Hepatocyte (in vitro differentiated cells): ENCODE measurements around the gene GYG1. TPM values are rescaled to one million over a fixed set of nuclear protein-coding genes. Genes with fewer than 3 reads are reported as not detected.

Experiments
- DNase-seq: peaks from one replicate; pipeline ENCODE4 v3.0.0-alpha.2; 2016; ENCODE audit warnings: low spot score
- H2AFZ ChIP-seq: fragments of 200-600 bp; sonication (generic); 2 replicates; pipeline ENCODE4 v1.6.0; 2016; ENCODE audit warnings: antibody characterized with exemption, mild to moderate bottlenecking
- H3K27ac ChIP-seq: fragments of 200-600 bp; sonication (generic); 2 replicates; pipeline ENCODE4 v1.5.1; 2016; ENCODE audit warnings: mild to moderate bottlenecking
- H3K27me3 ChIP-seq: fragments of 200-600 bp; sonication (generic); 2 replicates; pipeline ENCODE4 v1.6.1; 2016
- H3K36me3 ChIP-seq: fragments of 200-600 bp; sonication (generic); replicated peaks from 2 replicates; pipeline ENCODE4 v1.5.1; 2016; ENCODE audit warnings: low read depth; ENCODE audit not compliant: insufficient read depth
- H3K4me1 ChIP-seq: fragments of 200-600 bp; sonication (generic); 2 replicates; pipeline ENCODE4 v1.5.1; 2016; ENCODE audit warnings: mild to moderate bottlenecking, moderate library complexity; ENCODE audit not compliant: insufficient read depth
- H3K4me2 ChIP-seq: fragments of 200-600 bp; sonication (generic); 2 replicates; pipeline ENCODE4 v1.6.0; 2016
- H3K4me3 ChIP-seq: fragments of 200-600 bp; sonication (generic); 2 replicates; pipeline ENCODE4 v1.5.1; 2016; ENCODE audit warnings: mild to moderate bottlenecking
- H3K79me2 ChIP-seq: fragments of 200-600 bp; sonication (generic); 2 replicates; pipeline ENCODE4 v1.6.0; 2017; ENCODE audit warnings: mild to moderate bottlenecking
- H3K9me2 ChIP-seq: fragments of 200-600 bp; sonication (generic); replicated peaks from 2 replicates; pipeline ENCODE4 v1.6.0; 2017; ENCODE audit warnings: mild to moderate bottlenecking; ENCODE audit not compliant: insufficient read depth
- H3K9me3 ChIP-seq: fragments of 200-600 bp; sonication (generic); 2 replicates; pipeline ENCODE4 v1.5.1; 2016; ENCODE audit warnings: low read depth, mild to moderate bottlenecking
- H4K20me1 ChIP-seq: fragments of 200-600 bp; sonication (generic); 2 replicates; pipeline ENCODE4 v1.6.0; 2016; ENCODE audit warnings: mild to moderate bottlenecking; ENCODE audit not compliant: insufficient read depth, poor library complexity, severe bottlenecking
- EZH2 ChIP-seq: fragments of 200-600 bp; sonication (generic); IDR thresholded peaks from 2 replicates; pipeline ENCODE4 v1.6.1; 2016; ENCODE audit warnings: antibody characterized with exemption, mild to moderate bottlenecking, borderline replicate concordance
- EZH2phosphoT487 ChIP-seq: fragments of 200-600 bp; sonication (generic); IDR thresholded peaks from one replicate; pipeline ENCODE4 v1.6.1; 2018; ENCODE audit warnings: antibody characterized with exemption, mild to moderate bottlenecking, low read depth, moderate library complexity; ENCODE audit not compliant: unreplicated experiment, severe bottlenecking
- WGBS: methylation state at CpG from one replicate; pipeline ENCODE4 v1.1.6; 2016; ENCODE audit warnings: low lambda C conversion rate; ENCODE audit errors: missing lambda C conversion rate; 5-methylcytosine and 5-hydroxymethylcytosine counted together
- polyA plus RNA-seq: library from polyadenylated mRNA; unstranded; fragments of >200 nt; fragmentation: Nextera tagmentation; extraction: Ambion mirVana; gene quantifications from 2 replicates; pipeline ENCODE4 v1.2.1, GENCODE V29; 2016
- total RNA-seq: library from RNA; depleted of rRNA; stranded (reverse); fragments of >200 nt; gene quantifications from 2 replicates; pipeline ENCODE4 v1.2.3, GENCODE V29; 2014
- TF ChIP-seq, protein P1 (sequence below): fragments of 200-600 bp; sonication (generic); IDR thresholded peaks from 2 replicates; pipeline ENCODE4 v1.5.1; 2016; ENCODE audit warnings: antibody characterized with exemption, mild to moderate bottlenecking; ENCODE audit not compliant: poor library complexity

The GYG1 gene
- total and polyA plus RNA-seq, 2 experiments from 2014 or later: 26.2 to 50.3 TPM

DNA sequence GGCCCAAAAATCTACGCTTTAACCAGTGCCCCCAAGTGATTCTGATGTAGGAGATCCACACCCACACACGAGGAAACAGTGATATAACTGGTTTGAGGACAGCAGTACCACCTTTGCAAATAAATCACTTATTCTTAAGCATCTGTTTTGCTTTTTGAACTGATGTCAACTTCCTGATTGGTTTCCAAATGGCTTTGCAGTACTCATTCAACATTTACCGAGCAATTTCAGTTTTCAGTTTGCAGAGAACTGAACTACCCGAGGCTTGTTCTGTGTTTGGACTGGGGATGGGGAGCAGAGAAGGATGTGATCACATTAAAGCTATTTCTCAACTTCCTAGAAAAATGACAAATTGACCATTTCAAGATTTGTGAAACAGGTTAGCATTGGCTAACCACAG lies 1.1 kb upstream of the GYG1 start:
- Histone ChIP-seq H3K4me2 (no peak overlapping the region), H3K36me3 (no peaks in the 10 kb centered on the region), H3K27me3 (no peaks in the 10 kb centered on the region), H4K20me1 (no peaks in the 10 kb centered on the region), H3K9me3 (no peaks in the 10 kb centered on the region), H3K27ac (no peak overlapping the region), H3K9me2 (no peaks in the 10 kb centered on the region), H2AFZ (no peak overlapping the region), H3K4me1 (peaks cover 8% of the 10 kb centered on the region), H3K79me2 (peaks cover 28% of the 10 kb centered on the region), H3K4me3 (no peak overlapping the region)
- DNase-seq: no peak
- WGBS: 81% methylated on average over 4 of the region's 4 CpGs
- no peak for TF ChIP-seq EZH2phosphoT487
- TF ChIP-seq EZH2: no peak
- TF ChIP-seq, protein P1, sequence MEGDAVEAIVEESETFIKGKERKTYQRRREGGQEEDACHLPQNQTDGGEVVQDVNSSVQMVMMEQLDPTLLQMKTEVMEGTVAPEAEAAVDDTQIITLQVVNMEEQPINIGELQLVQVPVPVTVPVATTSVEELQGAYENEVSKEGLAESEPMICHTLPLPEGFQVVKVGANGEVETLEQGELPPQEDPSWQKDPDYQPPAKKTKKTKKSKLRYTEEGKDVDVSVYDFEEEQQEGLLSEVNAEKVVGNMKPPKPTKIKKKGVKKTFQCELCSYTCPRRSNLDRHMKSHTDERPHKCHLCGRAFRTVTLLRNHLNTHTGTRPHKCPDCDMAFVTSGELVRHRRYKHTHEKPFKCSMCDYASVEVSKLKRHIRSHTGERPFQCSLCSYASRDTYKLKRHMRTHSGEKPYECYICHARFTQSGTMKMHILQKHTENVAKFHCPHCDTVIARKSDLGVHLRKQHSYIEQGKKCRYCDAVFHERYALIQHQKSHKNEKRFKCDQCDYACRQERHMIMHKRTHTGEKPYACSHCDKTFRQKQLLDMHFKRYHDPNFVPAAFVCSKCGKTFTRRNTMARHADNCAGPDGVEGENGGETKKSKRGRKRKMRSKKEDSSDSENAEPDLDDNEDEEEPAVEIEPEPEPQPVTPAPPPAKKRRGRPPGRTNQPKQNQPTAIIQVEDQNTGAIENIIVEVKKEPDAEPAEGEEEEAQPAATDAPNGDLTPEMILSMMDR: no peak

- Histone ChIP-seq H3K4me1 (peaks cover 8% of the 10 kb centered on the region), H4K20me1 (no peaks in the 10 kb centered on the region), H3K9me2 (no peaks in the 10 kb centered on the region), H3K4me3 (peak overlapping the region; percentile 91), H3K27ac (peak overlapping the region; percentile 96), H3K36me3 (no peaks in the 10 kb centered on the region), H3K4me2 (peak overlapping the region; percentile 87), H3K27me3 (no peaks in the 10 kb centered on the region), H3K79me2 (peaks cover 28% of the 10 kb centered on the region), H2AFZ (peak overlapping the region; percentile 100), H3K9me3 (no peaks in the 10 kb centered on the region)
- WGBS: 10% methylated on average over 17 of the region's 34 CpGs
- TF ChIP-seq, protein P1: no peak
- TF ChIP-seq EZH2phosphoT487 (no peak), EZH2 (no peak)
- peak; percentile 74 for DNase-seq
Measured at GRCh38 chr3:148992027-148992634, 791 bp downstream of the GYG1 start.

DNA sequence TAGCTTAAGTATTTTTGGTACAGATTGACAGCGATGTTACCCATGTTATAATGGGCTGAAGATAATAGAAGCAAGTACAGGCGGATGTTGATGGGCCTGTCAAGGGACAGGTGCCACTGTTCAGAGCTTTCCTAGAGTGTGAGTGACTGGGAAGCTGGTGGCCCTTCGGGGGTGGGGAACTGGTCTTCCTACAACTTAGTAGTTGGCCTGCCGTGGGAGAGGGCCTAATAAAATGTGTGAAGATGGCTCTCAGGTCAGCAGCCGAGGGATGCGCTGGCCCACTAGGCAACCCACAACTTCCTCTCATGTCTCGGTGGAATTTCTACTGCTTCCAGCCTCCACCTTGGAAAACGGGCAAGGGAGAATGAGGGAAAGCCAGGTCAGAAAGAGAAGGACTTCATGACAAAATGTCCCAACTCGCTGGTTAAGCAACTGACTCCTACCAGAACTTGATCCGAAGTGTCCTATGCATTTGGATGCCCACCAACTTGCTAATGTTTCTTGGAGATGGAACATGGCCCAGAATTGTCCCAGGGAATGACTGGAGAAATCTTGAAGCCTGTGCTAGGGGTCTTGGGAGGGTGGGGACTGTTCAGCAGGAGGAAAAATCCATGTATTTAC lies 1.4 kb downstream of the GYG1 start:
- Histone ChIP-seq H4K20me1 (no peaks in the 10 kb centered on the region), H3K4me1 (peaks cover 8% of the 10 kb centered on the region), H3K27me3 (no peaks in the 10 kb centered on the region), H3K36me3 (no peaks in the 10 kb centered on the region), H3K4me3 (peak overlapping the region; percentile 91), H3K27ac (peak overlapping the region; percentile 96), H3K79me2 (peaks cover 28% of the 10 kb centered on the region), H3K9me2 (no peaks in the 10 kb centered on the region), H3K4me2 (peak overlapping the region; percentile 87), H3K9me3 (no peaks in the 10 kb centered on the region), H2AFZ (peak overlapping the region; percentile 100)
- TF ChIP-seq EZH2 (no peak), EZH2phosphoT487 (no peak)
- TF ChIP-seq, protein P1: no peak
- WGBS: 87% methylated on average over 10 of the region's 10 CpGs
- peak; percentile 15 for DNase-seq
